ENCODE results near the gene ELOA.

GRCh38 chr1:23719162-23719820 lies 24.0 kb upstream of the ELOA start:
- TF ChIP-seq CTCF (conservative IDR thresholded peaks at IDR 0.05) (no peak), ZFX (IDR thresholded peaks at IDR 0.05) (no peak)

Data from C4-2B (cell line).